HepG2 (cell line): ENCODE results near the gene NR1H2. TPM values are rescaled to one million over a fixed set of nuclear protein-coding genes. Genes with fewer than 3 reads are reported as not detected.

Source experiments
- ATAC-seq: fragments of 200-7000 bp; cut with Tn5 transposase; 3 replicates; pipeline ENCODE4 v1.9.1; 2020; ENCODE audit warnings: mild to moderate bottlenecking, moderate library complexity
- BruUV-seq: library from RNA; stranded (reverse); fragments of 400-500 nt; replicated peaks from 2 replicates; lab custom pipeline; 2021; lab: Mats Ljungman, UMichigan
- CTCF ChIA-PET: fragments of 300-600 bp; formaldehyde crosslinking; extraction: SDS; loops from one replicate; lab custom pipeline; 2021; ENCODE audit warnings: low total read pairs, inconsistent platforms, low intra/inter-chr PET ratio; lab: Yijun Ruan, JAX
- POLR2A ChIA-PET: fragments of 350-600 bp; sonication (Branson Sonifier 250); formaldehyde crosslinking; loops from one replicate; lab custom pipeline; 2020; ENCODE audit warnings: antibody characterized with exemption, inconsistent platforms; lab: Yijun Ruan, JAX
- DNase-seq: peaks from one replicate; pipeline ENCODE4 v3.0.0-alpha.2; 2015; ENCODE audit warnings: low spot score
- FAIRE-seq: peaks from 3 replicates; lab custom pipeline; 2011; peaks lifted over from hg19 to GRCh38; lab: Jason Lieb, UNC
- H2AFZ ChIP-seq: one replicate; pipeline ENCODE4 v1.6.1; 2011; ENCODE audit warnings: low read length, inconsistent platforms
- H3K27ac ChIP-seq: fragments of 300-600 bp; 3 replicates; pipeline ENCODE4 v1.8.0; 2011; ENCODE audit warnings: mixed run types, mild to moderate bottlenecking, mixed read lengths, low read length, inconsistent platforms; ENCODE audit not compliant: insufficient read depth; ENCODE audit errors: extremely low read length
- H3K27me3 ChIP-seq, 2 experiments: fragments of 200-600 bp in 1 of 2; 2 replicates in 1 of 2; 3 replicates in 1 of 2; pipeline versions ENCODE4 v1.6.0 to v1.8.0; 2011; ENCODE audit warnings: low read length in 2 of 2, mild to moderate bottlenecking in 2 of 2, moderate library complexity in 2 of 2, inconsistent platforms in 1 of 2; ENCODE audit not compliant: insufficient read depth in 2 of 2, control insufficient read depth in 1 of 2
- H3K36me3 ChIP-seq, 2 experiments: fragments of 200-600 bp in 1 of 2; replicated peaks in 1 of 2; 2 replicates in 1 of 2; 3 replicates in 1 of 2; pipeline versions ENCODE4 v1.5.1 to v1.8.0; 2011; ENCODE audit warnings: low read length in 2 of 2, inconsistent platforms in 1 of 2; ENCODE audit not compliant: insufficient read depth in 2 of 2, control insufficient read depth in 1 of 2
- H3K4me1 ChIP-seq: 2 replicates; pipeline ENCODE4 v1.5.1; 2012; ENCODE audit warnings: low read length, inconsistent platforms; ENCODE audit not compliant: insufficient read depth
- H3K4me2 ChIP-seq: 2 replicates; pipeline ENCODE4 v1.6.0; 2011; ENCODE audit warnings: low read depth, low read length, inconsistent platforms
- H3K4me3 ChIP-seq, 3 experiments: fragments of 200-600 bp in 1 of 3; sonication (generic), shearing (Covaris generic) in 1 of 3; replicated peaks in 1 of 3; 2 replicates each; pipeline ENCODE4 v1.5.1; 2011 to 2016; ENCODE audit warnings: low read length in 3 of 3, inconsistent platforms in 2 of 3, low read depth in 2 of 3, mild to moderate bottlenecking in 2 of 3, control low read depth in 1 of 3, mixed read lengths in 1 of 3; ENCODE audit not compliant: insufficient read depth in 1 of 3
- H3K79me2 ChIP-seq: one replicate; pipeline ENCODE4 v1.6.1; 2011; ENCODE audit warnings: low read length, inconsistent platforms; ENCODE audit not compliant: insufficient read depth
- H3K9ac ChIP-seq: 2 replicates; pipeline ENCODE4 v1.6.0; 2011; ENCODE audit warnings: mild to moderate bottlenecking, low read depth, low read length, inconsistent platforms; ENCODE audit not compliant: insufficient read depth
- H3K9me3 ChIP-seq: 2 replicates; pipeline ENCODE4 v1.5.1; 2012; ENCODE audit warnings: mild to moderate bottlenecking, low read length
- H4K20me1 ChIP-seq: 2 replicates; pipeline ENCODE4 v1.6.0; 2011; ENCODE audit warnings: inconsistent platforms, mild to moderate bottlenecking, low read length, moderate library complexity; ENCODE audit not compliant: insufficient read depth
- ARID4A ChIP-seq: sonication (generic); formaldehyde crosslinking; IDR thresholded peaks from 2 replicates; pipeline ENCODE4 v1.5.0; 2020; ENCODE audit warnings: mild to moderate bottlenecking, missing genetic modification reagents, borderline replicate concordance
- HDAC1 ChIP-seq: sonication (generic); formaldehyde crosslinking; IDR thresholded peaks from 2 replicates; pipeline ENCODE4 v1.5.1; 2020; ENCODE audit warnings: mild to moderate bottlenecking, missing genetic modification reagents
- HNRNPK ChIP-seq: fragments of 200-400 bp; formaldehyde crosslinking; IDR thresholded peaks from 2 replicates; pipeline ENCODE4 v1.6.1; 2018; ENCODE audit warnings: low read length, low read depth, moderate library complexity, mild to moderate bottlenecking; ENCODE audit not compliant: poor library complexity, severe bottlenecking
- NR1H2 ChIP-seq: sonication (generic); formaldehyde crosslinking; IDR thresholded peaks from 2 replicates; pipeline ENCODE4 v1.8.1; 2022; ENCODE audit warnings: low read depth, missing genetic modification reagents, borderline replicate concordance
- WGBS: methylation state at CpG from one replicate; pipeline ENCODE4 v1.1.6; 2017; ENCODE audit warnings: low lambda C conversion rate; 5-methylcytosine and 5-hydroxymethylcytosine counted together
- in situ Hi-C: cut with HindIII; loops from 2 replicates; pipeline ENCODE4 v1.10.0; 2017; ENCODE audit warnings: low pct_unique_long_range_greater_than_20kb; ENCODE audit not compliant: extremely low pct_ligation_motif_present
- intact Hi-C: fragments of 100-400 bp; cut with micrococcal nuclease; formaldehyde crosslinking; loops from one replicate; pipeline ENCODE4 v1.10.0; 2022; ENCODE audit not compliant: unreplicated experiment
- polyA plus RNA-seq, 8 experiments: library from polyadenylated mRNA; depleted of rRNA in 3 of 8; stranded (reverse) in 7 of 8; unstranded in 1 of 8; fragments of >200 nt; fragmentation: Illumina TruSeq in 4 of 8; extraction: Trizol in 4 of 8; gene quantifications; 2 replicates each; pipeline versions ENCODE4 v1.2.1 to v1.2.3, GENCODE V29; 2011 to 2016; ENCODE audit warnings: low read depth in 4 of 8, missing spikeins in 1 of 8, mixed read lengths in 1 of 8; ENCODE audit not compliant: insufficient read depth in 1 of 8
- total RNA-seq, 5 experiments: library from RNA; depleted of rRNA; stranded (reverse); fragments of >200 nt; fragmentation: Illumina TruSeq; extraction: Trizol; gene quantifications; 2 replicates each; pipeline ENCODE4 v1.2.3, GENCODE V29; 2016; ENCODE audit warnings: low read depth in 1 of 5

The NR1H2 gene
- total and polyA plus RNA-seq, 2 of the 13 experiments (the other 11 are each of a cell fraction or from before 2014, with no cell fraction given) = 10.3 to 13.5 TPM

- 0 out of 2 replicates have a peak, but pooled peaks have one; percentile 32 for TF ChIP-seq ARID4A (CRISPR knock-in tag)
Measured at GRCh38 chr19:50414864-50415660, 38.8 kb downstream of the NR1H2 start (continued).

GRCh38 chr19:50415661-50416033 is 39.4 kb downstream of the NR1H2 start:
- H3K27ac ChIP-seq = no peak overlapping the region
- no peak for TF ChIP-seq NR1H2 (CRISPR knock-in tag)
- TF ChIP-seq HNRNPK = peak; percentile 3
- no peak for TF ChIP-seq HDAC1 (CRISPR knock-in tag)
- TF ChIP-seq, all 625 proteins: peak for 1
- no TSS peak for BruUV-seq
- no peaks in the 10 kb centered on the region for H3K9me3 ChIP-seq
- no peak overlapping the region for H2AFZ ChIP-seq
- ATAC-seq (no peak), DNase-seq (no peak), FAIRE-seq (no peak)
- H3K79me2 ChIP-seq = no peaks in the 10 kb centered on the region
- no peaks in the 10 kb centered on the region for H3K27me3 ChIP-seq
- no peaks in the 10 kb centered on the region for H4K20me1 ChIP-seq
- H3K4me2 ChIP-seq = no peak overlapping the region
- H3K9ac ChIP-seq = no peak overlapping the region
- intact Hi-C loops (no loop called here), in situ Hi-C loops (no loop called here)
- peaks cover 1 to 3% of the 10 kb centered on the region in 2 experiments; a peak in 1 of 5 replicates for H3K36me3 ChIP-seq
- POLR2A ChIA-PET = no interaction called here
- peaks cover 7% of the 10 kb centered on the region for H3K4me1 ChIP-seq
- no peak overlapping the region for H3K4me3 ChIP-seq
- CTCF ChIA-PET = interaction anchor here (1.8 kb wide), 1 partner anchor 47 kb away, joined by 12 read pairs; no protein-coding TSS in a partner anchor
- WGBS = 100% methylated on average over 3 of the region's 22 CpGs
